Urothelium cell line (cell line): ENCODE measurements around the gene DES.
A peak's percentile ranks its signal among the peaks of the same experiment; 100 is the strongest.
"Not testable (repeated sequence)": the region's sequence is repeated elsewhere in the genome, so short reads cannot be mapped to it uniquely, and the experiment has no call there.

ENCODE experiments used
- DNase-seq: peaks from one replicate; pipeline ENCODE4 v3.0.0; 2011; ENCODE audit warnings: low spot score, mixed read lengths
- FAIRE-seq: peaks from 2 replicates; lab custom pipeline; 2011; peaks lifted over from hg19 to GRCh38; lab: Jason Lieb, UNC

DES gene

DNA sequence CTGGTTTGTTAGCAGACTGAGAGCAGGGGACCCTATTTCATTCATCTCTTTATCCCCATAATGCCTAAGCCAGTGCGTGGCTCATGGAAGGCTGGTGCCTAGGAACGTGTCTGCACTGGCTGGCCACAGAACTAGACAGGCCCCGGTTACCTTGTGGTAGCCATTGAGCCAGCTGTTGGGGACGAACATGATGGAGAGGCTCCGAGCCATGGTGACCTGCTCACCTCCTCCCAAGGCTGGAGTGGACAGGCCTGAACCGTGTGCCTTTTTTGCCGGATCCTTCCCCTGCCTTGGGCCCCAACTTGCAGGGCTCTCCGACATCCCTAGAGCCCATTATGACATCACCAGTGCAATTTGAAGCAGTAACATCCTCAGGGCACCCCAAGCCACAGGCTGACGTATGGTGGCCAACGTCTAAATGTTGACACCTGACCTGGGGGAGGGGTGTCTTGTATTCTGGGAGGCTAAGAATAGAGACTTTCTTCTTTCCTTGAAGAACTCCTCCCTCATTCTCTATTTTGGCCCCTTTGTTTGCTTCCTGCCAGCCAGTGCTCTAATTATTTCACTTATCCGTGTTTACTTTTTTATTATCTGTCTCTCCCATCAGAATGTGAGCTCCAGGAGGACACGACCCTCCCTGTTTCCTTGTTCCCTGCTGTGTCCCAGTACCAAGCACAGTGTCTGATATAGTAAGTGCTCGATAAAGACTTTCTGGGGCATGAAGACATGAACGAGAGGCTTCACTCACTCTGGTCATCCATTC lies 18.3 kb upstream of the DES start:
- FAIRE-seq, result no peak
- DNase-seq, result no peak

- DNase-seq, result no peak
- no peak for FAIRE-seq
Measured at GRCh38 chr2:219400562-219400961, 17.6 kb upstream of the DES start.

GRCh38 chr2:219401606-219402005 lies 16.6 kb upstream of the DES start:
- no peak for DNase-seq
- FAIRE-seq, result no peak

DNA sequence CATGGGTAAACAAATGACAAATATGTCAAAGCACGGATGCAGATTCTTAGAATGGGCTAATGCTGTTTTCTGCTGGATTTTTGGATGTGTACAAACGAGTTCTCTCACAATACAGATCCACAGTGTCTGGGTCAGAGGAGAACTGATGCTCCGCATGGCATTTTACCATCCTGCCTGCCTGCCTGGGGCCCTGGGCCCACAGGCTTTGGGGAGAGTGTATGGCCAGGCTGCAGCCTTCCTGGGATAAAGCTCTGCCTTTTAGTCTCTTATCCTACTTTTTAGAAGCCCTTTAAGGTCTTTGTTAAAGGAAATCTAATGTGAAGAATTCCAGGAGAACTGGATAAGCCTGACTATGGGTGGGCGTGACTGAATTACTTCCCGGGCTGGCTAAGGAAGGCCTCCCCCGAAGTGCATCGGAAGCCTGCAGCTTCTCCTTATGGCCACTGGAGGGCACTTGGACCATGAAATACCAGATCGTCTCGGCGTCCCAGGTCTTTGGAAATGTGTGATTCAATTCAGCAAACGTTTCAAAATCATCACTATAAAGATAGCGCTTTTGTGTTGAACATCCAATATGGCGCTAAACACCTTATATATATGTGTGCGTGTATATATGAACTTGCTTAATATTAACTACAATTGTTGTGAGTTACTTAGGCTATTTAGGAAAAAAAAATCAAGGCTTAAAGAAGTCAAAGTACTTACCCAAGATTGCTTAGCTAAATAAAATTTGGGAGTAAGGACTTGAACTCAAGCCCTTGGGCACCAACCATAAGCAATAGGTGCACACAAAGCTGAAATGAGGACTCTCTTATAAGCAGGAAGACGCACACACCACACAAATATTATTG lies 15.3 kb upstream of the DES start:
- FAIRE-seq (no peak), DNase-seq (peak; percentile 79)

DNA sequence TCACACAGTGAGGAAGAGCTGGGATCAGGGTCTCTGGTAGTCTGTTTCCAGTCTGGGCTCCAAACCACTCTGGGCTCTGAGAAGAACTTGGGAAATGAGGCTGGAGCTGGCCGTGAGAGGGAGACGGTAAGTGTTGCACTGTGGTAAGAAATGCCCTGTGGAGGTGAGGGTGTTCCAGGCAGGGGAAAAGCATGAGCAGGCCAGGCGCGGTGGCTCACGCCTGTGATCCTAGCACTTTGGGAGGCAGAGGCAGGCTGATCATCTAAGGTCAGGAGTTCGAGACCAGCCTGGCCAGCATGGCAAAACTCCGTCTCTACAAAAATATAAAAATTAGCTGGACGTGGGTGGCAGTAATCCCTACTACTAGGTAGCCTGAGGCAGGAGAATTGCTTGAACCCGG lies 14.3 kb upstream of the DES start:
- FAIRE-seq (no peak), DNase-seq (no peak)

DNA sequence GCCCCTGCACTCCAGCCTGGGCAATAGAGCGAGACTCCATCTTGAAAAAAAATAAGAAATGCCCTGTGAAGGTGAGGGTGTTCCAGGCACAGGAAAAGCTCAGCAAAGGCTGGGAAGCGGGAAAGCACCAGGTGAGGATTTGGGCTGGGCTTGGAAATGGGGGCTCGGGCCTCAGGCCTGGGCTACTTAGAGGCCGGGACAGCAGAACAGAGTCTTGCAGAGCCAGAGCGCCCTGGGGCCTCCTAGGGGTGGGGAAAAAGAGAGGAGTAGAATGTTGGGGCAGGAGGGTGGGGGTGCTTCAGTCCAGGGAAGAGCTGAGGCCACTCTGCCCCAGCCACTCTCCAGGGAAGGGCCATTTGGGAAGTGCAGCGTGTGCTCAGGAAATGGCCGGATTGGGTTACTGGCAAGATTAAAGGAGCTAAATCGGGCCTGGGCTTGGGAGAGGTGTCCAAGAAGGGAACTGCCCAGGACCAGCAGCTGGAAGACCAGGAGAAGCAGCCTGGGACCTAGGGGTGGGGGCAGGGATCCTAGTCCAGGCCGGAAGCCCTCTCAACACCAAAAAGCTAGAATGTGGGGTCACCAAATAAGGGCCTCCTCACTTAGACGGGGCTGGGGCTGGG lies 13.8 kb upstream of the DES start:
- no peak for DNase-seq
- FAIRE-seq, result no peak

- FAIRE-seq, result no peak
- DNase-seq, result no peak
Measured at GRCh38 chr2:219404954-219405353, 13.2 kb upstream of the DES start.

DNA sequence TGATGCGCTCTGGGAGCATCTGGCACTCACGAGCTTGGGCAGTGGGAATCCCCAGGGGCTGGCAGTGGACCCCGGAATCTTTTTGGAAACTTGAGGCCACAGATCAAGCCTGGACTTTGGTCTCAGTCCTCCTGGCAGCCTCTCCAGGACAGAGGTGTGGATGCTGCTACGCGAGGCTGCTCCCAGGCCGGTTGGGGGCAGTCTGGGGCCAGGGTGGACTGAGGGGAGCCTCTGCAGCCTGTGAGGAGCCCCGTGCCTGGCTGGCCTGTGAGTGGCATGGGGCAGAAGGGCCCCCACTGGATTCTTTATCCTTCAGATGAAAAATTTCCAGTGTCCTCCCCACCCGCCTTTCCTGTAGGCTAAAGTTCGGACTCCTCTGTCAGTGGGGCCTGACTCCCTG lies 12.7 kb upstream of the DES start:
- no peak for DNase-seq
- FAIRE-seq, result no peak

GRCh38 chr2:219405958-219406860 lies 12.0 kb upstream of the DES start:
- FAIRE-seq (no peak), DNase-seq (peak; percentile 36)

- DNase-seq, result peak; percentile 89
- peak; percentile 40 for FAIRE-seq
Measured at GRCh38 chr2:219406861-219407230, 11.3 kb upstream of the DES start.

- FAIRE-seq, DNase-seq: not testable (repeated sequence)
Measured at GRCh38 chr2:219407343-219407742, 10.8 kb upstream of the DES start.

GRCh38 chr2:219408204-219408603 lies 10.0 kb upstream of the DES start:
- DNase-seq (no peak), FAIRE-seq (no peak)

- no peak for FAIRE-seq
Measured at GRCh38 chr2:219408631-219409030, 9.5 kb upstream of the DES start.

DNA sequence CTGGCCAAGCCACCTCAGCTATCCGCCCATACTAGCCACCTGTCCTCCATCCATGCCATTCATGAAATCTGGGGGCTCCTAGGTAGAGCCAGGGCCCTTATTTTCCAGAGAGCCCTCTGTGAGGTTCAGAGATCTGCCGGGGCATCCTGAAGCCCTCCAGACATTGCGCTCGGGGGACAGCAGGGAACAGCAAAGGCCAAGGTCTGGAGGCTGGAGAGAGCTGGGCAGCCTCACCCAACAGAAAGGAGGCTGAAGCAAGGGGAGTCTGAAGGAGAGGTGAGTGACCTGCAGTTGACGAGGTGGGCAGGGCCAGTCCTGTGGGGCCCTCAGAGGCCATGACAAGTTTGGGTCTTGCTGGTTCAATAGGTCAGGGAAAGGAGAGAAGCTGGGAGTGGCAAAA lies 8.6 kb upstream of the DES start:
- FAIRE-seq (no peak), DNase-seq (no peak)

More at GRCh38 chr2:219408631-219409030, 9.5 kb upstream of the DES start:
- DNase-seq, result no peak

DNA sequence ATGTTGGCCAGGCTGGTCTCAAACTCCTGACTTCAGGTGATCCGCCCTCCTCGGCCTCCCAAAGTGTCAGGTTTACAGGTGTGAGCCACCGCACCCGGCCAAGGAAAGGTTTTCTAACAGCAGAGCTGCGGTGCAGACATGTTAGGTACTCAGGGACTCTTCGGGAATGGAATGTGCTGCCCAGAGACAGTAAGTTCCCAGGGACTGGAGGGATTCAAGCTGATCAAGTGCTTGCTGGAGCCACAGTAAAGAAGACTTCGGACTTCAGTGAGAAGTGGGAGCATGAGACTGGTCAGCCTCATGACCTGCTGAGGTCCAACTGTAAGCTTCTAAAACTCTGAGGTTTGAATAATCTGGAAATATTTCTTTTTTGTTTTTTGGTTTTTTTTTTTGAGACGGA lies 7.8 kb upstream of the DES start:
- DNase-seq (no peak), FAIRE-seq (no peak)

DNA sequence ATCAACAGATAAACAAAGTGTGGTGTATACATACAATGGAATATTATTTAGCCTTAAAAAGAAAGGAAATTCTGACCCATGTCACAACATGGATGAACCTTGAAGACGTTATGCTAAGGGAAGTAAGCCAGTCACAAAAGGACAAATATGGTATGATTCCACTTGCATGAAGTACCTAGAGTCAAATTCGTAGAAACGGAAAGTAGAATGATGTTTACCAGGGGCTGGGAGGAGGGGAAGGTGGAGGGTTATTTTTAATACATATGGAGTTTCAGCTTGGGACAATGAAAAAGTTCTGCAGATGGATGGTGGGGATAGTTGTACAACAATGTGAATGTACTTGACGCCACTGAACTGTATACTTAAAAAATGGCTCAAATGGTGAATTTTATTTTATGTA lies 3.3 kb upstream of the DES start:
- FAIRE-seq, result no peak
- DNase-seq, result no peak

DNA sequence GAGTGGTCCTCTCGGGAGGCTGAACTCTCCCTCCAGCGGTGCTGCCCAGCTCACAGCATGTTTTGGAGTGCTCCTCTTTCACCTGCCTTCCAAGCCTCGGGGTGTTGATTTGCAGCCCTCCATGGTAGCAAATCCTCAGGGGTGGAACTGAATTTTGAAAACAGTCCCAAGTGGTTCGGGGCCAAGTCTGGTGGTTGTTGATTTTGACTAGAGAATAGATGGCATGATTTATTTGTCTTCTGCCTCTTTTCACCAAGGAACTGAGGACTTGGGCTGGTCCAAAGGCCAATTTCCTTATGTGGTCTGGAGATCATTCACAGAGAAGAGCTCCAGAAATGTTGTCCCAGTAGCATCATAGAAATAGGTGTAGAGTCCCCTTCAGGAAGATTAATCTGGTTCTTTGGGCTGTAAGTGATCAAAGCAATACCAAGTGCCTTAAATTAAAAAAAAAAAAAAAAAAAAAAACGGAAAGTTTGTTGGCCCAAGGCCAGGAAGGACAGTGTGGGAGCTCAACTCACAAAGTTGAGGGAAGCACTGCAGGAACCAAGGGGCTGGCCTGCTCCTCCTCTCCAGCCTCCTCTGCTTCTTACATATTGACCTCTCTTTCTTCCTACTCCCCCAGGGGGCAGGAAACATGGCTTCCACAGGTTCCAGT lies 2.5 kb upstream of the DES start:
- FAIRE-seq (no peak), DNase-seq (no peak)

DNA sequence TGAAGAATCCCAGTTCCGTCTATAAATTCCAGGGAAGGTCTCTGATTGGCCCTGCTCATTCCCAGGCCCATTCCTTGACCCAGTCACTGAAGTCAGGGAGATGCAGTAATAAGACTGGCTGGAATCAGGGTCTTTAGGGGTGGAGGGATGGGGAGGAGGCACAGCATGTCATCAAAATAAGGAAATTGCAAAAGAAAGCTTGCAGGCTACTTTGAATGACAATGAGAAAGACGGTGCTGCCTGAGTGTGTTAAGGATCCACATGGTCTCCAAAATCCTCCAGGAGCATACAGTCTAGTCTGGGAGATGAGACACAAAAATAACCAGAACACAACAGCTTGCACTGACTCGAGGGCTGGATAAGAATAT lies 2.0 kb upstream of the DES start:
- FAIRE-seq, result no peak
- no peak for DNase-seq

GRCh38 chr2:219416938-219417337 lies 1.2 kb upstream of the DES start:
- DNase-seq (no peak), FAIRE-seq (no peak)

GRCh38 chr2:219417374-219417773 lies 803 bp upstream of the DES start:
- no peak for FAIRE-seq
- DNase-seq, result no peak

DNA sequence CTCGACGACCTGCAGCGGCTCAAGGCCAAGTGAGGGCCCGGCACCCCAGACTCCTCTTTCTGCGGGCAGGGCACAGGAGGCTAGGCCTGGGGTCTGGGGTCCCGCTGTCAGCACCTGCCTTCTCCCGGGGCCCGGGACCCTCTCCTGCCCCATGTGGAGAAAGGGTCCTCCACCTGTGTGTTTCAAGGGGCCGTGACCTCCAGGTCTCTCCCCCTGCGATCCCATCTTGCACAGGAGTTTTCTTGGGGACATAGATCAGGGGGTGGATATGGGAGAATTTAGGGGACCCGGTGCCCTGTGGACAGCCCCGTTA lies 791 bp downstream of the DES start:
- DNase-seq (no peak), FAIRE-seq (no peak)
